GM12878 (cell line): ENCODE data around the gene OR52K1.

Experiments used
- CBX5 ChIP-seq: sonication (generic); IDR thresholded peaks from 2 replicates; pipeline ENCODE4 v1.6.1; 2016; ENCODE audit warnings: low read depth, moderate library complexity, mild to moderate bottlenecking, inconsistent platforms
- HDAC6 ChIP-seq: fragments of 200-600 bp; sonication (generic); IDR thresholded peaks from one replicate; pipeline ENCODE4 v1.8.0; 2017; ENCODE audit warnings: antibody characterized with exemption; ENCODE audit not compliant: unreplicated experiment
- POLR2A ChIP-seq: IDR thresholded peaks from 2 replicates; pipeline ENCODE4 v1.6.1; 2011; ENCODE audit warnings: low read depth, mild to moderate bottlenecking, low read length
- RAD21 ChIP-seq: IDR thresholded peaks from 2 replicates; pipeline ENCODE4 v1.6.1; 2011; ENCODE audit warnings: mild to moderate bottlenecking, low read depth, low read length, moderate library complexity; ENCODE audit not compliant: insufficient read depth
- RCOR1 ChIP-seq: conservative IDR thresholded peaks from 2 replicates; pipeline ENCODE4 v1.6.1; 2012; ENCODE audit warnings: low read depth, low read length, improper control_type of control experiment
- SPI1 ChIP-seq: IDR thresholded peaks from 2 replicates; pipeline ENCODE4 v1.6.1; 2011; ENCODE audit warnings: low read depth, mild to moderate bottlenecking, low read length, moderate library complexity, borderline replicate concordance; ENCODE audit not compliant: insufficient read depth
- TF ChIP-seq, protein P1 (sequence below), 3 experiments: IDR thresholded peaks in 2 of 3; conservative IDR thresholded peaks in 1 of 3; 2 replicates each; pipeline ENCODE4 v1.5.1; 2011; ENCODE audit warnings: low read depth in 3 of 3, low read length in 3 of 3, mild to moderate bottlenecking in 3 of 3, control low read depth in 2 of 3, moderate library complexity in 2 of 3, inconsistent platforms in 1 of 3, mixed read lengths in 1 of 3; ENCODE audit not compliant: control insufficient read depth in 2 of 3, insufficient read depth in 1 of 3; ENCODE audit errors: extremely low read depth in 1 of 3
- TF ChIP-seq, protein P2 (sequence below): fragments of 450-650 bp; IDR thresholded peaks from 2 replicates; pipeline ENCODE4 v1.6.1; 2017; ENCODE audit warnings: mild to moderate bottlenecking
- TF ChIP-seq, protein P3 (sequence below): IDR thresholded peaks from 2 replicates; pipeline ENCODE4 v1.6.1; 2011; ENCODE audit warnings: borderline replicate concordance, low read depth, mild to moderate bottlenecking, moderate library complexity, low read length; ENCODE audit not compliant: insufficient read depth, poor library complexity, severe bottlenecking
- TF ChIP-seq, protein P4 (sequence below): fragments of 450-650 bp; IDR thresholded peaks from 2 replicates; pipeline ENCODE4 v1.6.1; 2017; ENCODE audit warnings: low read depth, mild to moderate bottlenecking, moderate library complexity
- TF ChIP-seq, protein P5 (sequence below): fragments of 450-650 bp; IDR thresholded peaks from 2 replicates; pipeline ENCODE4 v1.6.1; 2016; ENCODE audit warnings: mild to moderate bottlenecking, moderate library complexity, borderline replicate concordance

DNA sequence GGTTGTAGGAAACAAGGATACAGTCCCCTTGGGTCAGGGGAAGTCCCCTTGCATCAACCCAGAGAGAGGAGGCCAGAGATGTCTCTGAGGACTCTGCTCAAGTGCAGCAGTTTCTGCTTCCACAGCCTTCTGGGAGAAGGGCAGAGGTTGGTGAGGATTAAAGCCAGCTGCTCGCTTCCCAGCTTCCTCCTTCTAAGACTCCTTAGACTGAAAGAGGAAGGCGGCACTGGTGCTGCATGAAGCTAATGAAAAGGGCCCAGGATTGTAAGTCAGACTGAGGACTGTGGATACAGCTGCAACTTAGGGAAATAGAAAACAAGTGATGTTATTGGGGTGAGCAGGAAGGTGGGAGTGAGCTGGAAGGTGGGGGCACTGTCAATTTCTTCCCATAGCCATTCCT is at the start of gene OR52K1:
- TF ChIP-seq, protein P1, sequence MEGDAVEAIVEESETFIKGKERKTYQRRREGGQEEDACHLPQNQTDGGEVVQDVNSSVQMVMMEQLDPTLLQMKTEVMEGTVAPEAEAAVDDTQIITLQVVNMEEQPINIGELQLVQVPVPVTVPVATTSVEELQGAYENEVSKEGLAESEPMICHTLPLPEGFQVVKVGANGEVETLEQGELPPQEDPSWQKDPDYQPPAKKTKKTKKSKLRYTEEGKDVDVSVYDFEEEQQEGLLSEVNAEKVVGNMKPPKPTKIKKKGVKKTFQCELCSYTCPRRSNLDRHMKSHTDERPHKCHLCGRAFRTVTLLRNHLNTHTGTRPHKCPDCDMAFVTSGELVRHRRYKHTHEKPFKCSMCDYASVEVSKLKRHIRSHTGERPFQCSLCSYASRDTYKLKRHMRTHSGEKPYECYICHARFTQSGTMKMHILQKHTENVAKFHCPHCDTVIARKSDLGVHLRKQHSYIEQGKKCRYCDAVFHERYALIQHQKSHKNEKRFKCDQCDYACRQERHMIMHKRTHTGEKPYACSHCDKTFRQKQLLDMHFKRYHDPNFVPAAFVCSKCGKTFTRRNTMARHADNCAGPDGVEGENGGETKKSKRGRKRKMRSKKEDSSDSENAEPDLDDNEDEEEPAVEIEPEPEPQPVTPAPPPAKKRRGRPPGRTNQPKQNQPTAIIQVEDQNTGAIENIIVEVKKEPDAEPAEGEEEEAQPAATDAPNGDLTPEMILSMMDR (IDR thresholded peaks at IDR 0.05 in 2 of 3, conservative IDR thresholded peaks at IDR 0.05 in 1 of 3; ENCODE audit: control insufficient read depth in 2 of 3, extremely low read depth in 1 of 3, insufficient read depth in 1 of 3, low read depth in 3 of 3, low read length in 3 of 3), result no peak
- TF ChIP-seq, protein P2, sequence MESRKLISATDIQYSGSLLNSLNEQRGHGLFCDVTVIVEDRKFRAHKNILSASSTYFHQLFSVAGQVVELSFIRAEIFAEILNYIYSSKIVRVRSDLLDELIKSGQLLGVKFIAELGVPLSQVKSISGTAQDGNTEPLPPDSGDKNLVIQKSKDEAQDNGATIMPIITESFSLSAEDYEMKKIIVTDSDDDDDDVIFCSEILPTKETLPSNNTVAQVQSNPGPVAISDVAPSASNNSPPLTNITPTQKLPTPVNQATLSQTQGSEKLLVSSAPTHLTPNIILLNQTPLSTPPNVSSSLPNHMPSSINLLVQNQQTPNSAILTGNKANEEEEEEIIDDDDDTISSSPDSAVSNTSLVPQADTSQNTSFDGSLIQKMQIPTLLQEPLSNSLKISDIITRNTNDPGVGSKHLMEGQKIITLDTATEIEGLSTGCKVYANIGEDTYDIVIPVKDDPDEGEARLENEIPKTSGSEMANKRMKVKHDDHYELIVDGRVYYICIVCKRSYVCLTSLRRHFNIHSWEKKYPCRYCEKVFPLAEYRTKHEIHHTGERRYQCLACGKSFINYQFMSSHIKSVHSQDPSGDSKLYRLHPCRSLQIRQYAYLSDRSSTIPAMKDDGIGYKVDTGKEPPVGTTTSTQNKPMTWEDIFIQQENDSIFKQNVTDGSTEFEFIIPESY, result no peak
- TF ChIP-seq SPI1, result no peak
- no peak for TF ChIP-seq POLR2A
- TF ChIP-seq, protein P3, sequence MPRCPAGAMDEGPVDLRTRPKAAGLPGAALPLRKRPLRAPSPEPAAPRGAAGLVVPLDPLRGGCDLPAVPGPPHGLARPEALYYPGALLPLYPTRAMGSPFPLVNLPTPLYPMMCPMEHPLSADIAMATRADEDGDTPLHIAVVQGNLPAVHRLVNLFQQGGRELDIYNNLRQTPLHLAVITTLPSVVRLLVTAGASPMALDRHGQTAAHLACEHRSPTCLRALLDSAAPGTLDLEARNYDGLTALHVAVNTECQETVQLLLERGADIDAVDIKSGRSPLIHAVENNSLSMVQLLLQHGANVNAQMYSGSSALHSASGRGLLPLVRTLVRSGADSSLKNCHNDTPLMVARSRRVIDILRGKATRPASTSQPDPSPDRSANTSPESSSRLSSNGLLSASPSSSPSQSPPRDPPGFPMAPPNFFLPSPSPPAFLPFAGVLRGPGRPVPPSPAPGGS, result no peak
- TF ChIP-seq CBX5, result no peak
- no peak for TF ChIP-seq RCOR1
- TF ChIP-seq, protein P4, sequence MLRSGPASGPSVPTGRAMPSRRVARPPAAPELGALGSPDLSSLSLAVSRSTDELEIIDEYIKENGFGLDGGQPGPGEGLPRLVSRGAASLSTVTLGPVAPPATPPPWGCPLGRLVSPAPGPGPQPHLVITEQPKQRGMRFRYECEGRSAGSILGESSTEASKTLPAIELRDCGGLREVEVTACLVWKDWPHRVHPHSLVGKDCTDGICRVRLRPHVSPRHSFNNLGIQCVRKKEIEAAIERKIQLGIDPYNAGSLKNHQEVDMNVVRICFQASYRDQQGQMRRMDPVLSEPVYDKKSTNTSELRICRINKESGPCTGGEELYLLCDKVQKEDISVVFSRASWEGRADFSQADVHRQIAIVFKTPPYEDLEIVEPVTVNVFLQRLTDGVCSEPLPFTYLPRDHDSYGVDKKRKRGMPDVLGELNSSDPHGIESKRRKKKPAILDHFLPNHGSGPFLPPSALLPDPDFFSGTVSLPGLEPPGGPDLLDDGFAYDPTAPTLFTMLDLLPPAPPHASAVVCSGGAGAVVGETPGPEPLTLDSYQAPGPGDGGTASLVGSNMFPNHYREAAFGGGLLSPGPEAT, result no peak
- no peak for TF ChIP-seq RAD21
- TF ChIP-seq, protein P5, sequence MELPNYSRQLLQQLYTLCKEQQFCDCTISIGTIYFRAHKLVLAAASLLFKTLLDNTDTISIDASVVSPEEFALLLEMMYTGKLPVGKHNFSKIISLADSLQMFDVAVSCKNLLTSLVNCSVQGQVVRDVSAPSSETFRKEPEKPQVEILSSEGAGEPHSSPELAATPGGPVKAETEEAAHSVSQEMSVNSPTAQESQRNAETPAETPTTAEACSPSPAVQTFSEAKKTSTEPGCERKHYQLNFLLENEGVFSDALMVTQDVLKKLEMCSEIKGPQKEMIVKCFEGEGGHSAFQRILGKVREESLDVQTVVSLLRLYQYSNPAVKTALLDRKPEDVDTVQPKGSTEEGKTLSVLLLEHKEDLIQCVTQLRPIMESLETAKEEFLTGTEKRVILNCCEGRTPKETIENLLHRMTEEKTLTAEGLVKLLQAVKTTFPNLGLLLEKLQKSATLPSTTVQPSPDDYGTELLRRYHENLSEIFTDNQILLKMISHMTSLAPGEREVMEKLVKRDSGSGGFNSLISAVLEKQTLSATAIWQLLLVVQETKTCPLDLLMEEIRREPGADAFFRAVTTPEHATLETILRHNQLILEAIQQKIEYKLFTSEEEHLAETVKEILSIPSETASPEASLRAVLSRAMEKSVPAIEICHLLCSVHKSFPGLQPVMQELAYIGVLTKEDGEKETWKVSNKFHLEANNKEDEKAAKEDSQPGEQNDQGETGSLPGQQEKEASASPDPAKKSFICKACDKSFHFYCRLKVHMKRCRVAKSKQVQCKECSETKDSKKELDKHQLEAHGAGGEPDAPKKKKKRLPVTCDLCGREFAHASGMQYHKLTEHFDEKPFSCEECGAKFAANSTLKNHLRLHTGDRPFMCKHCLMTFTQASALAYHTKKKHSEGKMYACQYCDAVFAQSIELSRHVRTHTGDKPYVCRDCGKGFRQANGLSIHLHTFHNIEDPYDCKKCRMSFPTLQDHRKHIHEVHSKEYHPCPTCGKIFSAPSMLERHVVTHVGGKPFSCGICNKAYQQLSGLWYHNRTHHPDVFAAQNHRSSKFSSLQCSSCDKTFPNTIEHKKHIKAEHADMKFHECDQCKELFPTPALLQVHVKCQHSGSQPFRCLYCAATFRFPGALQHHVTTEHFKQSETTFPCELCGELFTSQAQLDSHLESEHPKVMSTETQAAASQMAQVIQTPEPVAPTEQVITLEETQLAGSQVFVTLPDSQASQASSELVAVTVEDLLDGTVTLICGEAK, result no peak
- TF ChIP-seq HDAC6, result no peak
